ENCODE results near the gene KIZ.
A peak's percentile ranks its signal among the peaks of the same experiment; 100 is the strongest.
"Not testable (repeated sequence)": the region's sequence is repeated elsewhere in the genome, so short reads cannot be mapped to it uniquely, and the experiment has no call there.

KIZ gene

DNA sequence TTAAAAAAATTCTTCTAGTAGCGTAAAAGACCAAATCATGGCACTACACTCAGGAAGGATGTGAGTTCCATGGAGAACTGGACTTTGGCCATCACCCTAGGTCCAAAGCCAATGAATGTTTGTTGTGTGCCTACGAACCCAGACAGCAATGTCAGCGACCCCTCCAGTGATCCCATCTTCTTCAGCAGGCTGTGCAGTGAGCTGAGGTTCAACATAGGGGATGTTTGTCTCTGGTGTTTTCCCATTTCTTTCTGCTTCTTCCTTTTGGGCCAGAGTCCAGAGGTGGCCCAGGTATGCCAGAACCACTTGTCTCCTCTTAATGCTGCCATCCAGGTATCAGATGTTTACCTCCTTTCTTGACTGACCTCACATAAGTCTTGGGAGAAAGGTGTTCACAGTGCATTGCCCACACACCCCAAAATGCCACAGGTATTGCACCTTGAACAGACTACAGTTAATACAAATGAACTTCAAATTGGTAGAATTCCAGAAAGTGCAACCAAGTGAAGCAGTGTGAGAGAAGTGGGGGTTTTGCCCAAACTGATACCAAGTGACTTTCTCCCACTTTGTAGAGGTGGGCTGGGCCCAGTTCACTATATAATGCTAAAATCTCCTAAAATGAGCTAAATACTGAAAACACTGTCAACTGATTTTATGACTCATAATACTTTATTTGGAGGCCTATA lies 14.1 kb downstream of the KIZ start:
- no peak for DNase-seq

DNA sequence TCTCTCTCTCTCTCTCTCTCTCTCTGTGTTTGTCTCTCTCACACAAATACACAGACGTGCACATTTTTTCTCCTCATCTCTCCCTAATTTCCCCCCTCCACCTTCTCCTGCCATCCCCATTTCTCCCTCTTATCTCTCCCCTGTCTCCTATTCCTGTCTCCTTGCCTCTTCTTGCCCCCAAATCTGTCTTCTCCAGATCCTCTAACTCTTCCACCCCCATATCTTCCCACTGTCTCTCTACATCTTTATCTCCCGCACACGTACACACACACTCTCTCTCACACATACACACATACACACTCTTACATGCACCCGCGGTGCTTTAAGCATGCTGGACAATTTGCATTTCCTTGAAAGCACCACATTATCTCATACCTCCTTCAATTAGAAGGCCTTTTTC lies 15.9 kb downstream of the KIZ start:
- DNase-seq: no peak

DNA sequence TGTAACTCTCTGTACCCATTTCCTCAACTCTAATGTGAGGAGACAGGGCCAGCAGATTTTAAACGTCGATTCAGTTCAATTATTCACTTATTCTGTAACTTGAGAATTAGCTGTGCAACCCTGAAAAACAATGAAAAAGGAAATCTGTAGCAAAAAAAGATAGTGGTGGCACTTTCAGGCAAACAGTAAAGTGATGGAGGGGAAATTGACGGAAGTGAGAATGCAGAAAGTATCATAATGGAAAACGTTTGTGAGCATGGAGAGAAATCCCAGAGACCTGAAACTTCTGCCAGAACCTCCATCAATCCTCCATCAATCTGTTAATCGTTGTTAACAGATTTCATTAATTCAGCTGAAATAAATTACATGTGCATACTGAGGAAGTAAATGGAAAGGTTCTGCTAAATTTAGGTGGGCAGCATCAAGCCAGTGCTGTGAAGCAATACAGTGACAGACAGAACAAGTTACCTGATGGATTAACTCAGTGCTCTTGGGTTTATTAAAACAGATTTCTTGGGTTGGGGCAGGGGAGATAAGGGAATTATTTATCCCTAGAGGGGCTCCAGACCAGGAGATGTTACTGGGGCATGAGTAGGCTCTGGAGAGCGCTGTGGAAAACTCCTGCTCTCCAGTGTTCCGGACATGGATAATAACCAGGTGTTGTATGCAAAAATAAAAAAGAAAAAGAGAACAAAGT lies 17.5 kb downstream of the KIZ start:
- DNase-seq: no peak

DNA sequence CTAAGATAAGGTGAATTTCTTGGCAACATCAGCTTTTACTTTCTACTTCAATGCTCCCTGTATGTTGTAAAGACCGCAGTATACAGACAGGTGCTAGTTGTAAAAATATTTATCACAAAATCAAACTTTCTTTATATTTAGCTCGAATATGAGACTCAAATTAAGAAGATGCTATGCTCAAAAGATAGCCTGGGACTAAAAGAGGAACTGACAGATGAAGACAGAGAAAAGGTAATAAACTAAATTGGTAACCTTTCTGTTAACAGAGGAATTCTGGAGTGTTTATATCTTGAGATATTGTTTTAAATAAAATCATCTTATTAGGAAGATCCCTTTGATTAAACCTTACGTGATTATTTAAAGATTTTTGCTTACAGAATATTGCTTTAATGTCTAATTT lies 19.5 kb downstream of the KIZ start:
- no peak for DNase-seq

DNA sequence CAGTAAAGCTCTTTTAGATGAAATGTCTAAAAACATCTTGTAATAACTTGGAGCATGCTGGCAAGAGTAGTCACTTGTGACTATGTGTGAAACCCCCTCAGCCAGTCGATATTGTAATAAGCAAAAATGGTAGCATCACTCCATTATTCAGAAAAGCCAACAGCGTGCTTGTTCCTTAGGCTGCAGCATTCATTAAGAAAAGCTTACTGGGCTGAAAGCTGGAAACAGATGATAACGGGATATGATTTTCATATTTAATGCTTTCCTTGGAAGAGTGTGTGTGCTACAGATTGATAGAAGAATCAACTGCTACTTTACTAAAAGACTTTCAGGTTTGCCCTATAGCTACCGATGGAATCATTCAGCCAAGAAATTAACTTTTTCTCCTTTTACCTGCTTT lies 20.3 kb downstream of the KIZ start:
- DNase-seq: no peak

DNA sequence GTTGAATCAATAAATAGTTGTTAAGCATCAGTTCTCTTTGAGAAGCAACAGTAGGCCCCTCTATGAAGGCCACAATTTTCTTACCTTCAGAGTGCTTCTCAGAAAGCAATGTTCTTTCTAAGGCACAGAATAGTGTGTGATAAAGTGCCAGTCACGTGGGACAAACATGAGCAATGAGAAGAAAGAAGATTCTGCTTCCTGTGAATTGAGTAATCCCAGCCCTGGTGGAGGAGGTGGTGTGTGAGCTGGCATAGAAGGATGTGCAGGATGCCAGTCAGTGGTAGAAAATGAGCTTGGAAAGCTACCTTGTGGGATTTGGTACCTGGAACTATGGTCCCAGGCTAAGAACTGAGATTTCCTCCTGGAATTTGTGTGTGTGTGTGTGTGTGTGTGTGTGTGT lies 21.7 kb downstream of the KIZ start:
- peak in 1 of 4 experiments; percentile 15 for DNase-seq

DNA sequence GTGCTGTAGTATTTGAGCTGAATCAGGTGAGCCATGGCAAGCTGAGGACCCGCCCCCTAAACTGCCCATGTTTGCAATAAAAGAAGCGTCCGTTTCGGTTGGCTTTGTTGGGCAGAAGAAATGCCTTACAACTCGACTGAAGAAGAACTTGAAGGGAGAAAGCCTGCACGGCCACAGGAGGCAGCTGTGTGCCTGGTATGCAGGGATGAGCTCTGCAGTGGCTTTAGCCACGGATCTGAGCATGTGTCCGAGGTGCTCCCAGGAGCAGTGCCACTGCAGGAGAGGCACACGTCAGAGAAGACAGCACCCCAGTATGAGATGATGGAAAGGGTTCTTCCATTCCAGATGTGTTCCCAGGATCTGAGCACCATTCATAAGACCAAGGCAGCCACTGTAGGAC lies 23.5 kb downstream of the KIZ start:
- DNase-seq: no peak

DNA sequence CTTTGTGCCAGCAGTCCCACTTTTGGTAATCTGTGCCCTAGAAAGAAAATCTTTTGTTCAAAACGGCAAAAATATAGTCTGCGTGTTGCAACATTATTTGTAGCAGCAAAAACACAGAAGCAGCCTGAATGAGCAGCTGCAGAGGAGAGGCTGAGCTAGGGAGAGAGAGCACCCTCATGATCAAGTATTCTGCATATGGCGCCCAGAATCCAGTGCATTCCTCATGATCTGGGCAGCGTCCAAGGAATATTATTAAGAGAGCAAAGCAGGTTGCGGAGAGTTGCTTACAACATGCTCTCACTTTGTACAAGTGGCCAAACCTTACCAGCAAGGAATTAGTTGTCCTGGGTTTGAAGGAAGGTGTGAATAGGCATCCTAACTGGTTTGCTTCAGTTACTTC lies 25.9 kb downstream of the KIZ start:
- DNase-seq: no peak

DNA sequence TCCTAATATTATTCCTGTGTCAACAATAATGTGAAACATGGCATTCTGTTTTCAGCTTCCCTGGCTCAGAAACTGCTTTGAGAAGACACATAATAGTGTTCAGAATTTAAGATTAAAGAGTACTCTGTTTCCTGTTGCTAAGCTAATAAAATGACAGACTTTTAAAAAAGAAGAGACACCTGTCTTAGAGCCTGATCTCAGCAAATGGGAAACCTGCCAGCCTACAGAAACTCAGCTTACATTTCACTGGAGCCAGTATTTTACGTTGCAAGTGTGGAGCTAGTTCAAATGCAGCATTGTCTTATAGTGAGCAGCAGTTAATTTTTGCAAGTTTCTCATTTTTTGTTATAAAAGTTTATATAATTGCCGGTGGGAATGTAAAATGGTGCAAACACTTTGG lies 28.8 kb downstream of the KIZ start:
- no peak for DNase-seq

DNA sequence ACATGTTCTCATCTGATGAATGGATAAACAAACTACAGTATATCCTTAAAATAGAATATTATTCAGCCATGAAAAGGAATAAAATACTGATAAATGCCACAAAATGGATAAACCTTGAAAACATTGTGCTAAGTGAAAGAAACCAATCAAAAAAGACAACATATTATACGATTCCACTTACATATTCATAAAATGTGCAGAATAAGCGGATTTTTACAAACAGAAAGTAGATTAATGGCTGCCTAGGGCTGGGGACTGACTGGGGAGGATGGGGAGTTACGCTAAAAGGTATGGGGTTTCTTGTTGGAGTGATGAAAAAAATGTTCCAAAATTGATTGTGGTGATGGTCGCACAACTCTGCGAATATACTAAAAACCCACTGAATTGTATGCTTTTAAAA lies 29.4 kb downstream of the KIZ start:
- no peak for DNase-seq

DNA sequence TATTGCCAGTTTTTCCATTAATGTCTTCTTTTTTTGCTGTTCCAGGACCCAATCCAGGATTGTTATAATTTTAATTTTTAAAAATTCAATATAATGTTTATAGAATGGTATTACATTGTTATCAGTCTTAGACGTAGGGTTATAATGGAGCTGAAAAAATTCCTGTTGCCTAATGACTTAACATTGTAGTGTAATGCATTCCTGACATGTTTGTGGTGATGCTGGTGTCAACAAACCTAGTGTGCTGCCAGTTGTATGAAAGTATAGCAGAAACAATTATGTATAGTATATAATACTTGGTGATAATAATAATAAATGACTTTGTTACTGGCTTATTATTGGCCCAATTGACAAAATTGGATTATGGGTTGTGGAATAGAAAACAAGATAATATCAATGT lies 30.4 kb downstream of the KIZ start:
- no peak for DNase-seq

DNA sequence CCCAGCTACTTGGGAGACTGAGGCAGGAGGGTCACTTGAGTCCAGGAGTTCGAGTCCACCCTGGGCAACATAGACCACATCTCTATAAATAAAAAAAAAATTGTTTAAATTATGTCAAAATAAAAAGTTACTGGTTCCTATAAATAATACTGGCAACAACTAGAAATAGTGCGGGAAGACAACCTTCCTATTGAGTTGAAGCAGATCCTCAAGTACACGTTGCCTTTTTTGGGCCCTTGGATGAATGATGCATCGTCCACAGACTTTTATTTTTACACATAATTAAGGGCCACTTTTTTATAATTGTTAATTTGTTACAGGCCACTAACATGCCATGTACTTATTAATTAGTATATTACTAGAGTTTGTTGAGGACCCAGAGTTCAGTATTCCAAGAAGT lies 31.1 kb downstream of the KIZ start:
- DNase-seq: no peak

DNA sequence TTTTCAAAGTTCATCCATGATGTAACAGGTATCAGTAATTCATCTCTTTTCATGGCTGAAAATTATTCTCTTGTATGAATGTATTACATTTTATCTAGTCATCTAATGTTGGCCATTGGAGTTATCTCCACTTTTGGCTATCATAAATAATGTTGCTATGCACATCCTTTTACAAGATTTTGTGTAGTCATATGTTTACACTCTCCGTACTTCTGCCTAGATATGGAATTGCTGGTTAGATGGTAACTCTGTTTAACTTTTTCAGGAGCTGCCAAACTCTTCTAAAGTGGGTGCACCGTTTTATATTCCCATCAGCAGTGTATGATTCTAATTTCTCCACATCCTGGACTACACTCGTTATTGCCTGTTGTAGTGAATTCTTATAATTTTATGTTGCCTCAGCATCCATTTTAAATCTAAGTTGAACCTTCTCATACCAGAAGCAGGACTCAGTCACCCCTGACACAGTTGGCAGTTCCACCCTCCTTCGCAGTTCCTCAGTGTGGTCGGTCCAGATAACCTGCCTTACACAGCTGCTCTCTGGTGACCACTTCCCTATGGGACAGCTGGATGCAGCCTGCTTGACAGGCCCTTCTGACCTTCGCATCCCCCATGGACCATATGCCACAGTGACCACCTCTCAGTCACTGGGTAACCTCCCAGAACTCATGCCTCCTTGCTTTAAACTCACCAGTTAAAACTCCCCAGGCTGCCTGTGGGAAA lies 33.9 kb downstream of the KIZ start:
- DNase-seq: no peak

DNA sequence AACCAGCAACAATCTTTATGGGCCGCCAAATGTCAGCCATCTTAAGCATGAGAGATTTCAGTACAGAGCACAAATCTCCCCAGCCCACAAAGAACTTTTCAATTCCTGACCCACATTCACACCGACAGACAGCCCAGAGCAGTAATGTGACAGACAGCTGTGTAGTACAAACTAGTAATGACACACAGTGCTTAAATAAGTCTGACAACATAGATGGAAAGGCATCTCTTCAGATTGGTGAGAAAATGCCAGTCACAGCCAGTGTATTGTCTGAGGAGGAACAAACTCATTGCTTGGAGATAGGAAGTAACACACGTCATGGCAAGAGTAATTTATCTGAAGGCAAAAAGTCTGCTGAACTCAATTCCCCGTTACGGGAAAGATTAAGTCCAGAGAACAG lies 36.0 kb downstream of the KIZ start:
- DNase-seq: no peak

DNA sequence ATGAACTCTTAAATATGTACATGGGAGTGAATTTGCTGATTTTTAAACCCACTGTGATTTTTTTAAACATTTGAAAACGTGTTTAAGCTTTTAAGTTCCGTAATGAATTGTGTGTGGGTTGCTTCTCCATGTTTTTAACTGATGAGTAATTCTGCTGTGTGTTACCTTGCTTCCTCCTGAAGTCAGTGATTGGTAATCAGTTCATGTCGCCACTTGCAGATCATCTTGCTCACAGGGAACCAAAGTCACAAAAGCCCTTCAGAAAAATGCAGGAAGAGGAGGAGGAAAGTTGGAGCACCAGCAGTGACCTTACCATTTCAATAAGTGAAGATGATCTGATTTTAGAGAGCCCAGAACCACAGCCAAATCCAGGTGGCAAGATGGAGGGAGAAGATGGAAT lies 36.7 kb downstream of the KIZ start:
- DNase-seq: no peak

DNA sequence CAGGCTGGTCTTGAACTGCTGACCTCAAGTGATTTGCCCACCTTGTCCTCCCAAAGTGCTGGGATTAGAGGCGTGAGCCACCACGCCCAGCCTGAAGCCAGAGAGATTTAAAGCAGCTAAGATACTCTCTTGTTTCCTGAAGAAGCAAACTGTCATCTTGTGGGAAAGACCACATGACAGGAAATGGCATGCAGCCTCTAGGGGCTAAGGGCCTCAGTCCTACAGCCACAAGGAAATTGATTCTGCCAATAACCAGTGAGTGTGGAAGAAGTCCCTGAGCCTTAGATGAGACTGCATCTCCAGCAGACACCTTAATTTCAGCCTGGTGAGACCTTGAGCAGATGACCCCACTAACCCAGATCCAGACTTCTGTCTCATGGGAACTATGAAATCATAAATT lies 40.9 kb downstream of the KIZ start:
- DNase-seq: no peak

DNA sequence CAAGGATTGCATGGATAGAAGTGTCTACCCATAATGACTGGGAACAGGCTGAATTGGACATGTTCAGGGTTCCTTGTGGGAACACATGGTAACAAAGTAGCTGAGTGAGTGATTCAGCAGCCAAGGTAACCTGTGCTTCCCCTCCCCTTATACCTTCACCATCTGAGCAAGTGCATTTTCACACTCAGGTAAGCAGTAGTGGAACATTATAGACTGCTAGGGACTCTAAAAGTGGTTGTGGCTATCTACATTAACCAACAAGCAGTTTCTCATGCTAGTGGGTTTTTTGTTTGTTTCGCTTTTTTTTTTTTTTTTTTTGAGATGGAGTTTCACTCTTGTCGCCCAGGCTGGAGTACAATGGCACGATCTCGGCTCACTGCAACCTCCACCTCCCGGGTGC lies 41.4 kb downstream of the KIZ start:
- DNase-seq: no peak

DNA sequence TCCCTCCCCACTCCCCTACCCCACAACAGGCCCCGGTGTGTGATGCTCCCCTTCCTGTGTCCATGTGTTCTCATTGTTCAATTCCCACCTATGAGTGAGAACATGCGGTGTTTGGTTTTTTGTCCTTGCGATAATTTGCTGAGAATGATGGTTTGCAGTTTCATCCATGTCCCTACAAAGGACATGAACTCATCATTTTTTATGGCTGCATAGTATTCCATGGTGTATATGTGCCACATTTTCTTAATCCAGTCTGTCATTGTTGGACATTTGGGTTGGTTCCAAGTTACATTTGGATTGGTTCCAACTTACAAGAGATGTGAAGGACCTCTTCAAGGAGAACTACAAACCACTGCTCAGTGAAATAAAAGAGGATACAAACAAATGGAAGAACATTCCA lies 42.2 kb downstream of the KIZ start:
- DNase-seq: not testable (repeated sequence)

DNA sequence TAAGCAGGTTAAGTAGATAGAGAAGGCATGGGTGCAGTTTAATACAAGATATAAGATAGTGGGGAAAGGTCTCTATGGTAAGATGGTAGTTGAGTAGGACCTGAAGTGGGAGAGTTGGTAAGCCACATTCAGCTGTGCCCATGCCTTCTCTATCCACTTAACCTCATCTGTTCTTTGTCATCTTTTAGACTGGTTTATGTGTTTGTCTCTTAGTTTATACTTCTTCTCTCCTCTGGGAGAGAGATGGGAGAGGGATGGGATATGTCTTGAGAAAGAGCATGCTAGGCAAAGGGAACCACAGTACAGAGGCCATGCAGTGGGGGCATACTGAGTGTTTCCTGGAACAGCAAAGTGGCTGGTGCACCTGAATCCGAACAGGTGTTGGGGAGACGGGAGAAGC lies 46.7 kb downstream of the KIZ start:
- no peak for DNase-seq

DNA sequence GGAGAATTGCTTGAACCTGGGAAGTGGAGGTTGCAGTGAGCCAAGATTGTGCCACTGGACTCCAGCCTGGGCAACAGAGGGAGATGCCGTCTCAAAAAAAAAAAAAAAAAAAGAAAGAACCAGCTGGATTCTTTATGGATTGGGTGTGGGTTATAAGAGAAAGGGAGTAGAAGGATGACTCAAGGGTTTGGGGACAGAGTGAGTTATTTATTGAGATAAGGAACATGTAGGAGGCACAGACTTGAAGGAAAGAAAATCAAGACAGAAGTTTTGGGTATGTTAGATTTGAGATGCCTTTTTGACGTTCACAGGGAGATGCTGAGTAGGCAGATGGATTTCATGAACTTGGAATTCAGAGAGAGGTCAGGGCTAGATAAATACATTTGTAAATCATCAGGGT lies 47.6 kb downstream of the KIZ start:
- no peak for DNase-seq

DNA sequence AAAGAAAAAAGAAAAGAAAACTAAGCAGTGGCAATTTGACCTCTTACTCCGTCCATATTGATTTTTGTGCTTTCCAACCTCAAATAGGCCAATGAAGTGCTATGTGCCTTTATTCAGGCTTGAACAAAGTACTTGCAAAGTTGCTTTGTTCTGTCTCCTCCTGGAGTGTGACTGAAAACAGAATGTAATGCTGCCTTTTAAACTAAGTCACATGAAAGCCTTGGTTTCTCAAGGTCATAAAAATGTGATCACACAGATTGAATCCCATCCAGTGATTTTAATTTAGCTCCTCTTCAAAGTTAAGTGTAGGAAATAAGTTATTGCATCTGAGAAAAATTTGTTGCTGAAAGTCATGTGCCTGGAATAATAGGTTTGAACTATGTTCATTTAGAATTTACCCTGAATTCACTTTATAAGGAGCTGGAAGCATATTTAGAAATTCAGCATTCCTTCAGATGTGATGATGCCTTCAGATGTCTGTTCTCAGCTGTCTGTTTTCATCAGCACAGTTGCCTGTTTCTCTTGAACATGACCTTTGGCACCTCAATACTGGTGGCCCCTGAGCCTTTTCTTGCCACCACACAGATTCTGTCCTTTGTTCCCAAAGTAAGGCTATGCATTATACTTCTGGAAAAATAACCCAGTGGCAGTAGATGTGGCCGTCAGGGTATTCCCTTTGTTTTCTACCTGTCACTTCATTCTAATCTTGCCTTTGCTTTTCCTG lies 48.8 kb downstream of the KIZ start:
- no peak for DNase-seq

DNA sequence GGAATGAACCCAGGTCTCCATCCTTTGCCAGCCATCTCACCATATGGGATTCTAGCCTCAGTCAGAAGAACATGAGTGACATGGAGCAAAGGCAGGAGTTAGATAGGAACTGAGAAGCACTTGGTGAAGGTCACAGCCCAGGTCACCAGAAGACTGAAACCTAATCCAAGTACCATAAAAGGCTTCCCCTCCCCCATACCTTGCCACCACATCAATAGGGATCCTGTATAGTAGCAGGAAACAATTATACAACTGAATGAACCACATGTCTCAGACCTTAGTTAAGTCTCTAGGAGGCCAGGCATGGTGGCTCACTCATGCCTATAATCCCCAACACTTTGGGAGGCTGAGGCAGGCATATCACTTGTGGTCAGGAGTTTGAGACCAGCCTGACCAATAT lies 49.6 kb downstream of the KIZ start:
- no peak for DNase-seq

DNA sequence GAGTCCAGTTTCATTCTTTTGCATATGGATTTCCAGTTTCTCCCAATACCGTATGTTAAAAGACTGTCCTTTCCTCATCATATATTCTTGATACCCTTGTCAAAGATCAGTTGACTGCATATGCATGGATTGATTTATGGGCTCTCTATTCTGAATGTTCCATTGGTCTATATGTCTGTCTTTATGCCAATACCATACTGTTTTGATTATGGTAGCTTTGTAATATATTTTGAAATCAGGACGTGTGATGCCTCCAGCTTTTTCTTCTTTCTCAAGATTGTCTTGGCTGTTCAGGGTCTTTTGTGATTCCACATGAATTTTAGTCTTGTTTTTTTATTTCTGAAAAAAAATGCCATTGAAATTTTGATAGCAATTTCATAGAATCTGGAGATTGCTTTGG lies 51.9 kb downstream of the KIZ start:
- no peak for DNase-seq

DNA sequence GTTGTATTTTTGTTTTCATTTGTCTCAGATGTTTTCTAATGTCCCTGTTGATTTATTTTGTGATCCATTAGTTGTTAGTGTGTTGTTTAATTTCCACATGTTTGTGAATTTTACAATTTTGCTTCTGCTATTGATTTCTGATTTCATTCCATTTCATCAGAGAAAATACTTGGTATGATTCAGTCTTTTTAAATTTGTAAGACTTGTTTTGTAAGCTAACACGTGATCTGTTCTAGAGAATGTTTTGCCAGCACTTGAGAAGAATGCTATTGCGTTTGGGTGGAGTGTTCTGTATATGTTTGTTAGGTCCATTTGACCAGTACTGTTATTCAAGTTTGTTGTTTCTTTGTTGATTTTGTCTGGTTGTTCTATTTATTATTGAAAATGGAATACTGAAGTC lies 53.9 kb downstream of the KIZ start:
- no peak for DNase-seq

All from suppressor macrophage (primary cell).